ENCODE measurements around the gene RAB34.
A peak's percentile ranks its signal among the peaks of the same experiment; 100 is the strongest.
"Not testable (repeated sequence)": the region's sequence is repeated elsewhere in the genome, so short reads cannot be mapped to it uniquely, and the experiment has no call there.

Gene RAB34

DNA sequence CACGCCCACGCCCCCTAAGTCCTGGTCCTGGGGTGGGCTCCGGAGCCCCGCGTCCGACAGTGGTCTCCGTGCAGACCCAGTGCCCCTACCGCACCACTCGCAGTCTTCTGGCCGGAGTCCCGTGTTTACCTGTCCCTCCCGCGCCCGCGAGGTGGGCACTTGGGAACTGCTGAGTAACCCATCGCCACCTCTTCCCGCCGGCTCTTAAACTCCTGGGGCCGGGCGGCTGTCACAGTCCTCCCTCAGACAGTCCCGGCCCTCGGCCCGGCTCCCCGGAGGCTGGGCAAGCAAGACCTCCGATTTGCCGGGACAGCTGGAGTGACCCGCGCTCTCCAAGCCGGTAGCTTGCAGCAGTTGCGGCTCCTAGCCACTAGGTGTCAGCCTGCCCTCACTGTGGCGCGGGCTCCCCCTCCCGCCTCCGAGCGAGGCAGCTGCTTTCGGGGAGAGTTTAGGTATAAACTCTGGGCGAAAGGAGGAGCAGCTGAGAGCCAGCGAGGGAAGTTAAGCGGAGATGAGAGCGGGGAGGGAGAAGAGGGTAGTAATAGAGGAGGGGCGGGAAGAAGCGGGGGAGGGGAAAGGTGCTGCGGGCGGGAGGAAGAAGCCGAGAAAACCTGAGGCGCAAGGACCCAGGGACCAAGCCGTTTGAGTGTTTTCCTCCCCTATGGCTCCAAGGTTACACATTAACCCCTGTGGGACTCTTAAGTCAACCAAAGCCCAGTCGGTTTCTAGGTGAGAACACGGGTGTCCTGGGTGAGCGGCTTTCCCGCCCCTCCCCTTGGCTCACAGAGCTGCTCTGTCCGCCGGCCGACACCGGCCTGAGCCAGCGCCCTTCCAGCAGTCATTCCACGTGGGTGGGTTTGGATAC lies 9.2 kb upstream of the RAB34 start:
- peak; percentile 95 for DNase-seq

DNA sequence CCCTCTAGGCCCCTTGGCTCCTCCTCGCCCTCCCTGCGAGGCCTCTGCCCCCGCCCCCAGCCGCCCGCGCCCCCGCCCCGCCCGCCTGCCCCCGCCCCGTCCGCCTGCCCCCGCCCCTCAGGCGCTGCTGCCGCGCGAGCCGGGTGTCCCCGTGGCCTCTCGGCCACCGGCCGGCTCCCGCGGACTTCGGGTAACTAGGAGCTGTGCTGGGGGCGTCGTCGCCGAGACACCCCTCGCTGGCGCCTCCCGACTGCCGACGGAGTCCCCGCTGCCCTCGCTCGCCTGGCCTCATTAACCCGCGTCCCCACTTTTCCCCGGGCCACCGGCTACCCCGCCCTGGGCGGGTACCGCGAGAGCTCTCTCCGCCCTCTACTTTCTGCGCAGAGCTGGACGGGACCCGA lies 8.6 kb upstream of the RAB34 start, which contains the start of gene TLCD1:
Gene TLCD1 (minus strand): TSS at position 8 of the 401 bp plus-strand sequence. CDS start 136 bp downstream, outside the sequence.
- DNase-seq, result peak; percentile 69

- no peak for DNase-seq
Measured at GRCh38 chr17:28725660-28726225, 8.1 kb upstream of the RAB34 start.

- peak; percentile 7 for DNase-seq
Measured at GRCh38 chr17:28725166-28725659, 7.5 kb upstream of the RAB34 start.

- DNase-seq, result peak; percentile 12
Measured at GRCh38 chr17:28724500-28725165, 7.0 kb upstream of the RAB34 start.

GRCh38 chr17:28723836-28724499 lies 6.3 kb upstream of the RAB34 start:
- DNase-seq, result not testable (repeated sequence)

DNA sequence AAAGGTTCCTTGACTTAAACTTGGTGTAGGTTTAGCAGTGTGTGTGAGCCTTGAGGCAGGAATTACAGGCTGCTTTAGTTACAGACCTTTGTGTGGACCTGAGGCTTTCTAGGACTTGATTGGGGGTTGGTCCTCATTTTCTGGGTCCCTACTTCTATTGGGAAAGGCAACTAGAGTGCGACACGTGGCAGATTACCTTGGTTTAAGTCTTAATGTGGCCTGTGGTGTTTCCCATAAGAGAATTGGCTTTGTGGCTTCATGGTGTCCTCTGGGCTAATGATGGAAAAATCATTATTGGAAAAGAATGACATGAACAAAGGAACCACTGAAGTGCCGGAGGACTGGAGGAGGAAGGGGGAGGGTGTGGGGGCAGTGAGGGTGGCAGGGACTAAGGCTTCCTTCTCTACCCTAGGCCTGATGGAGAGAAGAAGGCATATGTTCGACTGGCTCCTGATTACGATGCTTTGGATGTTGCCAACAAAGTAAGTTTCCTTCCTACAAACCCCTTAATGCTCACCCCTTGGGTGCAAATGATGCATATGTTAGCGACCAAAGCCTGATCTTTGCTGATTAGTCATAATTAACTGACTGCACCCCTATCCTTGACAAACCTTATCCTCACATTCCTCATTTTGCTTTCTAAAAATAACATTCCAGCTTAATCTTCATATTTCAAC lies 5.6 kb upstream of the RAB34 start:
- DNase-seq, result no peak

DNA sequence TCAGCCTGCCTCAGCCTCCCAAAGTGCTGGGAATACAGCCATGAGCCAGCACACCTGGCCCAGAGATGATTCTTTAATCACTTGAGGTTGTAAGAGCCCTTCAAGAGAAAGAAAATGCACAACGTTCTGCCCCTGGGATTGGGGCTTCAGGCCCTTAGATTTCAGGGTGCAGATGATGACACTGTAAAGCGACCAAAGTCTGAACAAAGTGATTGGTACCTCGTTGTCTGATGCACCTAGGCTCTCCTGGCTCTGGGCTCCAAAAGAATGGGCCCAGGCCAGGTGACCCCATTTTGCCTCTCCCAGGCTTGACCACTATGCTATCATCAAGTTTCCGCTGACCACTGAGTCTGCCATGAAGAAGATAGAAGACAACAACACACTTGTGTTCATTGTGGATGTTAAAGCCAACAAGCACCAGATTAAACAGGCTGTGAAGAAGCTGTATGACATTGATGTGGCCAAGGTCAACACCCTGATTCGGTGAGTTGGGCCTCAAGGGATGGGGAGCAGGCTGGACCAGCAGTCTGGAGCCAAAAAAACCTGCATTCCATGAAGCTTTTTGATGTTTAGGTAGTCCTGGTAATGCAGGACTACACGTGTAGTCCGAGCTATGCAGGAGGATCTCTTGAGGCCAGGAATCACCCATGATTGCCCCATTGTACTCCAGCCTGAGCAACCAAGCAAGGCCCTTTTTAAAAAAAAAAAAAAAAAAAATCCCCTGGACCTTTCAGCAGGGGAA lies 4.9 kb upstream of the RAB34 start:
- DNase-seq, result no peak

DNA sequence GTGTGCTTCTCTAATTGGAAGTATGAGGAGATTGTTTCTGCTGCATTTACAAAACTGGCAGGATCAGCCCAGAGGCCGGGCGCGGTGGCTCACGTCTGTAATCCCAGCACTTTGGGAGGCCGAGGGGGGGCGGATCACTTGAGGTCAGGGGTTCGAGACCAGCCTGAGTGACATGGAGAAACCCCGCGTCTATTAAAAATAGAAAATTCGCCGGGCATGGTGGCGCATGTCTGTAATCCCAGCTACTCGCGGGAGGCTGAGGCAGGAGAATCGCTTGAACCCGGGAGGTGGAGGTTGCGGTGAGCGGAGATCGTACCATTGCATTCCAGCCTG lies 3.3 kb upstream of the RAB34 start:
- DNase-seq, result not testable (repeated sequence)

DNA sequence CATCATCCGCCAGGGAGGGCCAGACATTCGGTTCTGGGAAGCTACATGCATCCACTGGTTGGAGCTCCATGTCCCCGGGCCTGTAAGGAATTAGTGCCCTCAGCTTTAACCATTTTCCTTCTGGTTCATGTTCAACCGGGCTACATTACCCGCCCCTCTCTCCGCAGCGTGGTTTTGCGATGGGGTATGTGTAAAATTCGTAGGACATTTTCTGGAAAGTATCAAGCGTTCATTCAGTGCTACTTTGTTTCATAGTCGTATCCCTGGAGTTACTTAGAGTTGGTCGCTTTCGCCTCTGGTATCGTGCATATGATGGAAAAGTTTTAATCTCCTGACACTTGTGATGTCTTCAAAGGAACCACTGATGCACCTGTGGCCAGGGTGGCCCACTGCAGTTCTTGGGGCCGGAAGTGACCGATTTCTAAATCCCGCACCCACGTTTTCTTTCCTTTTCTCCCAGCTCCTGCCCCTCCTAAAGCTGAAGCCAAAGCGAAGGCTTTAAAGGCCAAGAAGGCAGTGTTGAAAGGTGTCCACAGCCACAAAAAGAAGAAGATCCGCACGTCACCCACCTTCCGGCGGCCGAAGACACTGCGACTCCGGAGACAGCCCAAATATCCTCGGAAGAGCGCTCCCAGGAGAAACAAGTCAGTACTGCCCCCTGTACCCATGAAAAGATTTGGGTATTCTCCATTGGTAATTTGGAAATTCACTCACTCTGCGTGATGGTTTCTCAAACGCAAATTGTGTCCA lies 2.8 kb upstream of the RAB34 start:
- DNase-seq, result no peak

DNA sequence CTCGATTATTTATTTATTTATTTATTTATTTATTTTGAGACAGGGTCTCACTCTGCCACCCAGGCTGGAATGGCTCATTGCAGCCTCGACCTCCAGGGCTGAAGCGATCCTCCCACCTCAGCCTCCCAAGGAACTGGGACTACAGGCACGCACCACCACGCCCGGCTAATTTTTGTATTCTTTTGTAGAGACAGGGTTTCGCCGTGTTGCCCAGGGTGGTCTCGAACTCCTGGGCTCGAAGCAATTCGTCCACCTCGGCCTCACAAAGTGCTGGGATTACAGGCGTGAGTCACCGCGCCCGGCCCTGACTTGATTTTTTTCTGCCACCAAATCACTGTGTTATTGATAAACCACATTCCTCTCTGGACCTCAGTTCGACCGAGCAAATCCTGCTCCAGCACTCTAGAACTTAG lies 1.4 kb upstream of the RAB34 start:
- DNase-seq, result no peak

- no peak for DNase-seq
Measured at GRCh38 chr17:28718333-28719020, 809 bp upstream of the RAB34 start.

DNA sequence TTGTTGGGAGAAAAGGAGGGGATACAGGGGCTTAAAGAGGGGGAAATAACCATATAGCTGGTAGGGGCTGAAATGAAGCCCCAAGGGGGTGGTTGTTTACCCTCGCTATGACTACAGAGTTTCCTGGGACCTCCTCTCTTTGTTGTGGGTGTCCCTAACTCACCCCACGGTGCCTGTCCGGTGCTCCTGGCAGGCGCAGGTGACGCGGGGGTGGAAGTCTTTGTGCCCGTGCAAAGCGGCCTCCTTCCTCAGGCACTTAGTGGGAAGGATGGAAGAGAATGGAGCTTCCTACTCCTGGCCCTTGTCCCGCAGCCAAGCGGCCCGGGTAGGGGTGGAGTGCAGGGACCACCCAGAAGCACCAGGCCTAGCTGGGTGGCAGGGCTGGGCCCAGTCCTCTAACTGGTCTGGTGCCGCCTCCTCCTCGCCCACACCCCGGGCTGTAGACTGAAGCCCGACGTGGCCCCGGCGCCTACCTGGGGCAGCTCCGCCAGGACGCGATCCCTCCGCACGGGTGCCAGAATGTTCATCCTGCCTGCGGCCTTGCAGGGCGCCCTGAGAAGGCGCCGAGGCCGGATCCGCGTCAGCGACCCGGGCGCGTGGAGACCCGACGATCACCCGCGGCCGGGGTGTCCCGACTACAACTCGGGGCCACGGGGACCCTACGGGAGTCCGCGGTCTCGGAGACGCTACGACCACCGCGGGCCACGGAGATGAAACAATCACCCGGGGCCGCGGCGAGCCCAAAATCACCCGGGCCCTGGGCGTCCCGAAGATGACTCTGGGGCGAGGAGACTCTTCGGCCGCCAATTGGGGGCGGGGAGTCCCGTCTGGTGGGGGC lies 709 bp downstream of the RAB34 start:
- peak; percentile 13 for DNase-seq

DNA sequence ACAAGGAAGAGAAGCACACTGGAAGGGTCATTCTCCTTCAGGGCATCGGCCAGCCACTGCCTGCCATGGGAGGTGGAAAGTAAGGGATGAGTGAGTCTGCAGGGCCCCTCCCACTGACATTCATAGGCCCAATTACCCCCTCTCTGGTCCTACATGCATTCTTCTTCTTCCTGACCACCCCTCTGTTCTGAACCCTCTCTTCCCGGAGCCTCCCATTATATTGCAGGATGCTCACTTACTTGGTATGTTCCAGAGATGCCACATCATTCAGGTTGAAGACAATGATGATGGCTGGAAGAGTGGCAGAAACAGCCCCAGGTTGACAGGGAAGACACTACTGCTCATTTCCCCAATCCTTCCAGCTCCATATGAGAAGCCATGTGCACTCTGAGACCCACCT lies 2.5 kb downstream of the RAB34 start:
- no peak for DNase-seq

DNA sequence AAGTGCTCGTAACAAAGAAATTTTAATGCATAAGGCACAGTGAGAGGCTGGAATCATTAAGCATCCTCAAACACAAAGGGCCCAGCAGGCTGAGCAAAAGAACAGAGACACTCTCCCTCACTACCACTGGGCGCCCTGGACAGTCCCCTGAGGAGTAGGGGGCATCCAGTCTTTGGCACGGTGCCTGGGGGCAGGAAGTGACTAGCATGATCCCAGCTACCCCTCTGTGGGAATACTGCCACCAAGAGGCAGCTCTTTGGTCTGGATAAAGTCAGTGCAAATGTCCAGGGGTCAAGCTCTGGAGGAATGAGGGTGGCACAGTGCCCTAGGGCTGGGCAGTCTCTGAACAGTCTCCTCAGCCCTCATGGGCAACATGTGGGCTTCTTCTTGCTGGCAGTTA lies 3.4 kb downstream of the RAB34 start:
- DNase-seq, result no peak

GRCh38 chr17:28712705-28713415 lies 4.8 kb downstream of the RAB34 start:
- DNase-seq, result no peak

GRCh38 chr17:28712032-28712704 lies 5.5 kb downstream of the RAB34 start:
- peak; percentile 78 for DNase-seq

GRCh38 chr17:28711723-28712031 lies 6.0 kb downstream of the RAB34 start, which contains the start of gene PROCA1:
TSS of gene PROCA1 (minus strand) at chr17:28711888. CDS start at chr17:28711660, 228 bp downstream.
- no peak for DNase-seq

Data from suppressor macrophage treated with lipopolysaccharide for 4 hours (primary cell).